ENCODE measurements around the gene TYW1B. TPM values are rescaled to one million over a fixed set of nuclear protein-coding genes. Genes with fewer than 3 reads are reported as not detected.
"Not testable (repeated sequence)": the region's sequence is repeated elsewhere in the genome, so short reads cannot be mapped to it uniquely, and the experiment has no call there.

Gene TYW1B
- total RNA-seq, 1 experiment from 2014 or later = 3.0 TPM

DNA sequence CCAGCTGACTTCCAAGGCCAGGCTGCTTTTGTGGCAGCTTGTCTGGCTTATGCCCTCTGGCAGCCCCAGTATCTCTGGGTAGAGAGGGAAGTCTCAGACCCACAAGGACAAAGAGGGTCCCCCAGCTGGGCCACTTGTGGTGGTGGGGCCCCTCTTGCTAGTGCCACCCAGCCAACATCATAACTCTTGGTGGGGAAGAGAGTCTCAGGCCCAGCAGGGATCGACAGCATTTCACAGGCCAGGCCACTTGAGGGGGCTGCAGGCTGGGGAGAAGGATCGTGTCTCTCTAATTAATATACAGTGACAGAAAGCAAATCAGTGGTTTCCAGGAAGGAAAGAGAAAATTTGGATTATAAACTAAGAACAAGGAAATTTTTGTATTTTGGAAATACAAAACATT, 76.0 kb downstream of the TYW1B start:
- no peaks in the 10 kb centered on the region for H4K20me1 ChIP-seq (ENCODE audit: insufficient read depth)
- no peak overlapping the region for H3K4me2 ChIP-seq
- DNase-seq = no peak
- H3K27ac ChIP-seq = no peak overlapping the region
- POLR2A ChIA-PET (ENCODE audit: unreplicated experiment) = no interaction called here
- BruUV-seq (replicated peaks) = no TSS peak
- no peak overlapping the region for H3K4me3 ChIP-seq
- H2AFZ ChIP-seq = no peak overlapping the region
- H3K27me3 ChIP-seq (ENCODE audit: insufficient read depth, low read depth) = no peaks in the 10 kb centered on the region
- no peaks in the 10 kb centered on the region for H3K9me3 ChIP-seq (ENCODE audit: insufficient read depth, low read depth)
- no peaks in the 10 kb centered on the region for H3K9me2 ChIP-seq (ENCODE audit: insufficient read depth)
- CTCF ChIA-PET = no interaction called here
- H3K79me2 ChIP-seq (ENCODE audit: low read depth) = no peaks in the 10 kb centered on the region
- H3K4me1 ChIP-seq (replicated peaks; ENCODE audit: insufficient read depth) = no peaks in the 10 kb centered on the region
- no peaks in the 10 kb centered on the region for H3F3A ChIP-seq (ENCODE audit: insufficient read depth, low read depth)
- intact Hi-C loops (cut with micrococcal nuclease; ENCODE audit: unreplicated experiment) = no loop called here
- TF ChIP-seq EZH2 (IDR thresholded peaks at IDR 0.05; ENCODE audit: low read depth) (no peak), CTCF (conservative IDR thresholded peaks at IDR 0.05) (no peak)
- no peaks in the 10 kb centered on the region for H3K36me3 ChIP-seq (ENCODE audit: low read depth)

DNA sequence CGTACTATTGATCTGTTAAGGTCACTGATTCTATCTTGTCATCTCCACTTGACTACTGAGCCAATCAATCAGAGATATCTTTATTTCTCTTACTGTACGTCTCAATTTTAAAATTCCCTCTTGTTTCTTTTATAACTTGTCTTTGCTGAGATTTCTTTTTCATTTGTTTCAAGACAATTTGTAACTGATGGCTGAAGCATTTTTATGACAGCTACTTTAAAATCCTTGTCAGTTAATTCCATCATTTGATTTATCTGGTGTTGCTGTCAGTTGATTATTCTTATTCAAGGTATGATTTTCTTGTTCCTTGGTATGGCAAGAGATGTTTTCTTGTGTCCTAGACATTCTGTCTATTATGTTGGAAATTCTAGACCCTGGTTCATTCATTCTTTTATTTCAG, 76.6 kb downstream of the TYW1B start:
- POLR2A ChIA-PET (ENCODE audit: unreplicated experiment) = no interaction called here

DNA sequence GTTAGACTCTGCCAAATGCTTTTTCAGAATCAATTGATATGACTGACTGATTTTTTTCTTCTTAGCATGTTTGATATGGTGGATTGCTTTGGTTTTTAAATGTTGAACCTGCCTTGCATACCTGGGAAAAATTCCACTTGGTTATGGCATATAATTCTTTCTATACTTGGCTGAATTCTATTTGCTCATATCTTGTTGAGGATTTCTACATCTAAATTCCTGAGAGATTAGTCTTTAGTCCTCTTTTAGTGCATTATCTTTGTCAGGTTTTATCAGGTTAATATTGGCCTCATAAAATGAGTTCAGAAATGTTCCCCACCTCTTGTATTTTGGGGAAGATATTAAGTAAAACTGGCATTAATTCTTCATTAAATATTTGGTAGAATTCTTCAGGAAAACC, 79.4 kb downstream of the TYW1B start:
- CTCF ChIA-PET; H2AFZ ChIP-seq; H3K27me3 ChIP-seq (ENCODE audit: insufficient read depth, low read depth); H3K4me2 ChIP-seq; H3K36me3 ChIP-seq (ENCODE audit: low read depth); H3K9me3 ChIP-seq (ENCODE audit: insufficient read depth, low read depth); BruUV-seq (replicated peaks); H3K4me1 ChIP-seq (replicated peaks; ENCODE audit: insufficient read depth); H4K20me1 ChIP-seq (ENCODE audit: insufficient read depth); H3F3A ChIP-seq (ENCODE audit: insufficient read depth, low read depth); H3K4me3 ChIP-seq; H3K9me2 ChIP-seq (ENCODE audit: insufficient read depth); POLR2A ChIA-PET (ENCODE audit: unreplicated experiment); H3K79me2 ChIP-seq (ENCODE audit: low read depth); intact Hi-C loops (cut with micrococcal nuclease; ENCODE audit: unreplicated experiment); H3K27ac ChIP-seq: not testable (repeated sequence)
- DNase-seq = peak in 1 of 2 experiments; percentile 39

More for the DNA sequence above, 76.6 kb downstream of the TYW1B start:
- no peaks in the 10 kb centered on the region for H3K79me2 ChIP-seq (ENCODE audit: low read depth)
- CTCF ChIA-PET = no interaction called here
- H3K4me2 ChIP-seq = no peak overlapping the region
- no peaks in the 10 kb centered on the region for H3K9me3 ChIP-seq (ENCODE audit: insufficient read depth, low read depth)
- H3K9me2 ChIP-seq (ENCODE audit: insufficient read depth) = no peaks in the 10 kb centered on the region
- BruUV-seq (replicated peaks) = no TSS peak
- H3K27me3 ChIP-seq (ENCODE audit: insufficient read depth, low read depth) = no peaks in the 10 kb centered on the region
- no peak overlapping the region for H2AFZ ChIP-seq
- H4K20me1 ChIP-seq (ENCODE audit: insufficient read depth) = no peaks in the 10 kb centered on the region
- no peaks in the 10 kb centered on the region for H3K36me3 ChIP-seq (ENCODE audit: low read depth)
- DNase-seq = no peak
- H3K27ac ChIP-seq = no peak overlapping the region
- intact Hi-C loops (cut with micrococcal nuclease; ENCODE audit: unreplicated experiment) = no loop called here
- H3F3A ChIP-seq (ENCODE audit: insufficient read depth, low read depth) = no peaks in the 10 kb centered on the region
- no peaks in the 10 kb centered on the region for H3K4me1 ChIP-seq (replicated peaks; ENCODE audit: insufficient read depth)
- TF ChIP-seq EZH2 (IDR thresholded peaks at IDR 0.05; ENCODE audit: low read depth) (no peak), CTCF (conservative IDR thresholded peaks at IDR 0.05) (no peak)
- no peak overlapping the region for H3K4me3 ChIP-seq

- H4K20me1 ChIP-seq (ENCODE audit: insufficient read depth); intact Hi-C loops (cut with micrococcal nuclease; ENCODE audit: unreplicated experiment); H3K9me2 ChIP-seq (ENCODE audit: insufficient read depth); H3K4me3 ChIP-seq; H3K4me1 ChIP-seq (replicated peaks; ENCODE audit: insufficient read depth); H3K4me2 ChIP-seq; H3K27me3 ChIP-seq (ENCODE audit: insufficient read depth, low read depth); CTCF ChIA-PET; H3K36me3 ChIP-seq (ENCODE audit: low read depth); H3K9me3 ChIP-seq (ENCODE audit: insufficient read depth, low read depth); H3K27ac ChIP-seq; POLR2A ChIA-PET (ENCODE audit: unreplicated experiment); H2AFZ ChIP-seq; DNase-seq; H3F3A ChIP-seq (ENCODE audit: insufficient read depth, low read depth); H3K79me2 ChIP-seq (ENCODE audit: low read depth); BruUV-seq (replicated peaks): not testable (repeated sequence)
These were observed 83.6 kb downstream of the TYW1B start for GRCh38 chr7:72744244-72744926.

DNA sequence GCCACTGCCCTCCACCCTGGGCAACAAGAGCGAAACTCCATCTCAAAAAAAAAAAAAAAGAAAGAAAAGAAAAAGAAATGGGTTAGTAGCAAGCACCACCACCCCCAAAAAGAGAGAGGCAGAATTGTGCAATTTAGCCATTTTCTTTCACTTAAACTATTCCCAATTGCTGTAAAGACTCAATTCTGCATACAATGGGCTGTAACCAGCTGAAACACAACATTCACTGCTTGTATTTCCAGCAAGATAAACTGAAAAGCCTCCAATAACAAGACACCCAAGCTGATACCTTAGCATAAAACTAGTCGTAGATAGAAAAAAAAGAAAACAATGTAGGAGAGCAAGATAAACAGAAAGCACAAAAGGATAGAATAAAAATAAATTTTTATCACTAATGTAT, 84.2 kb downstream of the TYW1B start:
- H3K79me2 ChIP-seq (ENCODE audit: low read depth); CTCF ChIA-PET; H3K4me1 ChIP-seq (replicated peaks; ENCODE audit: insufficient read depth); H3F3A ChIP-seq (ENCODE audit: insufficient read depth, low read depth); H3K4me3 ChIP-seq; H4K20me1 ChIP-seq (ENCODE audit: insufficient read depth); DNase-seq; POLR2A ChIA-PET (ENCODE audit: unreplicated experiment); H3K9me2 ChIP-seq (ENCODE audit: insufficient read depth); H3K36me3 ChIP-seq (ENCODE audit: low read depth); intact Hi-C loops (cut with micrococcal nuclease; ENCODE audit: unreplicated experiment); H3K27ac ChIP-seq; H3K9me3 ChIP-seq (ENCODE audit: insufficient read depth, low read depth); H3K27me3 ChIP-seq (ENCODE audit: insufficient read depth, low read depth); H3K4me2 ChIP-seq; H2AFZ ChIP-seq; BruUV-seq (replicated peaks): not testable (repeated sequence)

DNA sequence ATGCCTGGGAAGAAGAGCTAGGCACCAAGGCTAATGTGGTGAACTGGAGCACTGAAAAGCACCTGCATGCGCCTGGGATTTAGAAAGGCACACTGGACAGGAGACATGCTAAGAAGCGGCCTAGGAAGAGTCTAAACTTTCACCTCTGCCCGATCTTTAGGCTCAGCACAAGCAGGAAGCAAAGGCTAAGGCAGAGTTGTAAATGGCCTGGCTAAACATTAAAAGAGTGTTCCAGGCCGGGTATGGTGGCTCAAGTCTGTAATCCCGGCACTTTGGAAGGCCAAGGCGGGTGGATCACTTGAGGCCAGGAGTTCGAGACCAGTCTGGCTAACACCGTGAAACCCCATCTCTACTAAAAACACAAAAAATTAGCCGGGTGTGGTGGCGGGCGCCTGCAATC, 88.3 kb downstream of the TYW1B start:
- H2AFZ ChIP-seq; H3F3A ChIP-seq (ENCODE audit: insufficient read depth, low read depth); H3K27me3 ChIP-seq (ENCODE audit: insufficient read depth, low read depth); DNase-seq; H3K27ac ChIP-seq; intact Hi-C loops (cut with micrococcal nuclease; ENCODE audit: unreplicated experiment); POLR2A ChIA-PET (ENCODE audit: unreplicated experiment); H3K9me3 ChIP-seq (ENCODE audit: insufficient read depth, low read depth); CTCF ChIA-PET; H3K4me3 ChIP-seq; H3K36me3 ChIP-seq (ENCODE audit: low read depth); H3K79me2 ChIP-seq (ENCODE audit: low read depth); H3K4me1 ChIP-seq (replicated peaks; ENCODE audit: insufficient read depth); H3K4me2 ChIP-seq; H3K9me2 ChIP-seq (ENCODE audit: insufficient read depth); H4K20me1 ChIP-seq (ENCODE audit: insufficient read depth); BruUV-seq (replicated peaks): not testable (repeated sequence)
